HepG2 (cell line): ENCODE data around the gene MRPS14. TPM values are rescaled to one million over a fixed set of nuclear protein-coding genes. Genes with fewer than 3 reads are reported as not detected.
A peak's percentile ranks its signal among the peaks of the same experiment; 100 is the strongest.

Source experiments
- ARID5B ChIP-seq: IDR thresholded peaks from 2 replicates; pipeline ENCODE4 v1.4.0; 2020; ENCODE audit warnings: mild to moderate bottlenecking, missing genetic modification reagents
- ATF3 ChIP-seq: sonication (generic); formaldehyde crosslinking; IDR thresholded peaks from 2 replicates; pipeline ENCODE4 v1.4.0; 2020; ENCODE audit warnings: missing genetic modification reagents
- ATF6 ChIP-seq: sonication (generic); formaldehyde crosslinking; conservative IDR thresholded peaks from 2 replicates; pipeline ENCODE4 v1.4.0; 2020; ENCODE audit warnings: missing genetic modification reagents
- FOXA1 ChIP-seq, 2 experiments: fragments of 450-650 bp in 1 of 2; sonication (generic) in 1 of 2; formaldehyde crosslinking in 1 of 2; IDR thresholded peaks; 2 replicates each; pipeline versions ENCODE4 v1.4.0 to v1.6.1; 2016 to 2020; ENCODE audit warnings: missing genetic modification reagents in 1 of 2
- FUBP1 ChIP-seq: sonication (generic); formaldehyde crosslinking; IDR thresholded peaks from 2 replicates; pipeline ENCODE4 v1.5.1; 2020; ENCODE audit warnings: missing genetic modification reagents, mild to moderate bottlenecking, borderline replicate concordance
- SOX5 ChIP-seq: IDR thresholded peaks from 2 replicates; pipeline ENCODE4 v1.6.1; 2016; ENCODE audit warnings: borderline replicate concordance
- SOX6 ChIP-seq, 2 experiments: fragments of 450-650 bp in 1 of 2; sonication (generic) in 1 of 2; formaldehyde crosslinking in 1 of 2; IDR thresholded peaks; 2 replicates each; pipeline versions ENCODE4 v1.4.0 to v1.6.1; 2017 to 2020; ENCODE audit warnings: antibody characterized with exemption in 1 of 2, mild to moderate bottlenecking in 1 of 2, missing genetic modification reagents in 1 of 2
- STAT6 ChIP-seq: sonication (generic); formaldehyde crosslinking; IDR thresholded peaks from 2 replicates; pipeline ENCODE4 v1.4.0; 2020; ENCODE audit warnings: missing genetic modification reagents, mild to moderate bottlenecking, borderline replicate concordance
- TCF7 ChIP-seq: sonication (generic); IDR thresholded peaks from 2 replicates; pipeline ENCODE4 v1.6.1; 2016; ENCODE audit warnings: antibody characterized with exemption, low read depth
- ZNF629 ChIP-seq: sonication (generic); formaldehyde crosslinking; conservative IDR thresholded peaks from 2 replicates; pipeline ENCODE4 v1.5.0; 2020; ENCODE audit warnings: missing genetic modification reagents
- polyA plus RNA-seq, 8 experiments: library from polyadenylated mRNA; depleted of rRNA in 3 of 8; stranded (reverse) in 7 of 8; unstranded in 1 of 8; fragments of >200 nt; fragmentation: Illumina TruSeq in 4 of 8; extraction: Trizol in 4 of 8; gene quantifications; 2 replicates each; pipeline versions ENCODE4 v1.2.1 to v1.2.3, GENCODE V29; 2011 to 2016; ENCODE audit warnings: low read depth in 4 of 8, missing spikeins in 1 of 8, mixed read lengths in 1 of 8; ENCODE audit not compliant: insufficient read depth in 1 of 8
- total RNA-seq, 5 experiments: library from RNA; depleted of rRNA; stranded (reverse); fragments of >200 nt; fragmentation: Illumina TruSeq; extraction: Trizol; gene quantifications; 2 replicates each; pipeline ENCODE4 v1.2.3, GENCODE V29; 2016; ENCODE audit warnings: low read depth in 1 of 5

MRPS14 gene
- total and polyA plus RNA-seq, 2 of the 13 experiments (the other 11 are each of a cell fraction or from before 2014, with no cell fraction given): 36.6 to 43.2 TPM

GRCh38 chr1:175040324-175040879 lies 17.2 kb upstream of the MRPS14 start (continued):
- no peak for TF ChIP-seq ZNF629 (CRISPR knock-in tag)
- no peak for TF ChIP-seq ATF6
- TF ChIP-seq TCF7: peak; percentile 84
- no peak for TF ChIP-seq SOX6 (IDR thresholded peaks at IDR 0.05)
- TF ChIP-seq SOX6 (CRISPR knock-in tag; IDR thresholded peaks at IDR 0.05): peak; percentile 60
- TF ChIP-seq SOX5 (CRISPR knock-in tag): peak; percentile 43; the same call in 1 of the 2 replicates
- no peak for TF ChIP-seq FUBP1 (CRISPR knock-in tag)
- TF ChIP-seq ARID5B: 0 out of 2 replicates have a peak, but pooled peaks have one; percentile 27
- no peak for TF ChIP-seq ATF3 (CRISPR knock-in tag)
- no peak for TF ChIP-seq STAT6 (CRISPR knock-in tag)
- TF ChIP-seq FOXA1 (IDR thresholded peaks at IDR 0.05): no peak
- peak; percentile 57 for TF ChIP-seq FOXA1 (CRISPR knock-in tag; IDR thresholded peaks at IDR 0.05)
